ENCODE data around the gene GRAMD1A.

The GRAMD1A gene

GRCh38 chr19:35030257-35031071, 30.3 kb downstream of the GRAMD1A start, which contains the start of gene SCN1B:
SCN1B (plus strand) TSS chr19:35030470; CDS start chr19:35030821, 351 bp downstream.
- DNase-seq (ENCODE audit: extremely low spot score), result peak; percentile 54
- no peak for TF ChIP-seq CTCF (IDR thresholded peaks at IDR 0.05; ENCODE audit: control extremely low read depth, extremely low read depth, low read depth, missing control alignments)
- ChIA-PET POLR2A (no interaction called here), CTCF (interaction anchor here (1.7 kb wide), 1 partner anchor 14 kb away, joined by 7 read pairs; no protein-coding TSS in a partner anchor)

GRCh38 chr19:35031072-35031881, 31.2 kb downstream of the GRAMD1A start:
- CTCF ChIA-PET, result interaction anchor here (0.6 to 1.2 kb wide), 2 partner anchors 13 to 154 kb away, joined by 3 to 4 read pairs; no protein-coding TSS in a partner anchor
- no peak for DNase-seq (ENCODE audit: extremely low spot score)
- TF ChIP-seq CTCF (IDR thresholded peaks at IDR 0.05; ENCODE audit: control extremely low read depth, extremely low read depth, low read depth, missing control alignments), result no peak
- POLR2A ChIA-PET, result no interaction called here

GRCh38 chr19:35032356-35032865, 32.3 kb downstream of the GRAMD1A start:
- DNase-seq (ENCODE audit: extremely low spot score), result no peak
- no peak for TF ChIP-seq CTCF (IDR thresholded peaks at IDR 0.05; ENCODE audit: control extremely low read depth, extremely low read depth, low read depth, missing control alignments)
- POLR2A ChIA-PET, result no interaction called here
- CTCF ChIA-PET, result interaction anchor here (1.2 kb wide), 1 partner anchor 11 kb away, joined by 4 read pairs; no protein-coding TSS in a partner anchor

GRCh38 chr19:35033067-35034004, 33.2 kb downstream of the GRAMD1A start:
- TF ChIP-seq CTCF (IDR thresholded peaks at IDR 0.05; ENCODE audit: control extremely low read depth, extremely low read depth, low read depth, missing control alignments), result no peak
- ChIA-PET POLR2A (no interaction called here), CTCF (interaction anchor here (1.2 kb wide), 1 partner anchor 11 kb away, joined by 3 read pairs; no protein-coding TSS in a partner anchor)
- DNase-seq (ENCODE audit: extremely low spot score), result no peak

- ChIA-PET CTCF (interaction anchor here (1.2 kb wide), 1 partner anchor 10 kb away, joined by 3 read pairs; no protein-coding TSS in a partner anchor), POLR2A (no interaction called here)
- no peak for TF ChIP-seq CTCF (IDR thresholded peaks at IDR 0.05; ENCODE audit: control extremely low read depth, extremely low read depth, low read depth, missing control alignments)
- no peak for DNase-seq (ENCODE audit: extremely low spot score)
These were observed 33.9 kb downstream of the GRAMD1A start for GRCh38 chr19:35034005-35034502.
